ENCODE data around the gene ABHD12. TPM values are rescaled to one million over a fixed set of nuclear protein-coding genes. Genes with fewer than 3 reads are reported as not detected.
A peak's percentile ranks its signal among the peaks of the same experiment; 100 is the strongest.

Gene ABHD12
- total RNA-seq, 1 experiment from 2014 or later: 48.3 TPM

- no peak overlapping the region for H3K4me3 ChIP-seq (ENCODE audit: low read length)
- no peaks in the 10 kb centered on the region for H3K9me2 ChIP-seq (replicated peaks; ENCODE audit: low read length)
- H3K9ac ChIP-seq (ENCODE audit: low read length): no peak overlapping the region
- no peak overlapping the region for H3K4me2 ChIP-seq (ENCODE audit: low read length)
- peaks cover 56% of the 10 kb centered on the region for H3K36me3 ChIP-seq (ENCODE audit: low read depth, low read length)
- H3K27me3 ChIP-seq (ENCODE audit: low read length): no peaks in the 10 kb centered on the region
- TF ChIP-seq CTCF (conservative IDR thresholded peaks at IDR 0.05; ENCODE audit: low read depth, low read length) (no peak), EZH2phosphoT487 (IDR thresholded peaks at IDR 0.05; ENCODE audit: borderline replicate concordance, low read length) (no peak), EZH2 (IDR thresholded peaks at IDR 0.05; ENCODE audit: low read length, unreplicated experiment) (no peak)
- DNase-seq (no peak), ATAC-seq (0 out of 2 replicates have a peak, but pooled peaks have one; percentile 1)
- no peak overlapping the region for H3K27ac ChIP-seq (ENCODE audit: low read length)
- H3K79me2 ChIP-seq (ENCODE audit: low read length): no peaks in the 10 kb centered on the region
- H3K9me3 ChIP-seq (ENCODE audit: low read length): no peaks in the 10 kb centered on the region
- no peaks in the 10 kb centered on the region for H3F3A ChIP-seq (ENCODE audit: low read length, unreplicated experiment)
- H2AFZ ChIP-seq (ENCODE audit: low read length): no peak overlapping the region
- ChIA-PET CTCF (no interaction called here), POLR2A (ENCODE audit: unreplicated experiment) (no interaction called here)
- no peaks in the 10 kb centered on the region for H4K20me1 ChIP-seq (ENCODE audit: low read length)
- no TSS peak for BruUV-seq (replicated peaks)
- intact Hi-C loops (cut with micrococcal nuclease): loop anchor here (10.0 kb wide), 1 partner anchor 299 kb away; the partner anchor contains the start of gene APMAP
- H3K4me1 ChIP-seq (ENCODE audit: insufficient read depth, low read length): no peaks in the 10 kb centered on the region
Measured at GRCh38 chr20:25293910-25294458, 96.7 kb downstream of the ABHD12 start.

GRCh38 chr20:25293507-25293906 is 97.1 kb downstream of the ABHD12 start:
- intact Hi-C loops (cut with micrococcal nuclease): loop anchor here (10.0 kb wide), 1 partner anchor 299 kb away; the partner anchor contains the start of gene APMAP
- Histone ChIP-seq H3K9me3 (ENCODE audit: low read length) (no peaks in the 10 kb centered on the region), H3K9ac (ENCODE audit: low read length) (no peak overlapping the region), H2AFZ (ENCODE audit: low read length) (no peak overlapping the region), H3K4me3 (ENCODE audit: low read length) (no peak overlapping the region), H3K27me3 (ENCODE audit: low read length) (no peaks in the 10 kb centered on the region), H3K4me2 (ENCODE audit: low read length) (no peak overlapping the region), H3K36me3 (ENCODE audit: low read depth, low read length) (peaks cover 57% of the 10 kb centered on the region), H3K9me2 (replicated peaks; ENCODE audit: low read length) (no peaks in the 10 kb centered on the region), H3F3A (ENCODE audit: low read length, unreplicated experiment) (no peaks in the 10 kb centered on the region), H3K79me2 (ENCODE audit: low read length) (no peaks in the 10 kb centered on the region), H3K4me1 (ENCODE audit: insufficient read depth, low read length) (no peaks in the 10 kb centered on the region), H4K20me1 (ENCODE audit: low read length) (no peaks in the 10 kb centered on the region), H3K27ac (ENCODE audit: low read length) (no peak overlapping the region)
- ChIA-PET CTCF (no interaction called here), POLR2A (ENCODE audit: unreplicated experiment) (no interaction called here)
- ATAC-seq (no peak), DNase-seq (no peak)
- no TSS peak for BruUV-seq (replicated peaks)
- TF ChIP-seq CTCF (conservative IDR thresholded peaks at IDR 0.05; ENCODE audit: low read depth, low read length): no peak
- TF ChIP-seq EZH2 (IDR thresholded peaks at IDR 0.05; ENCODE audit: low read length, unreplicated experiment): no peak
- TF ChIP-seq EZH2phosphoT487 (IDR thresholded peaks at IDR 0.05; ENCODE audit: borderline replicate concordance, low read length): no peak

- no peaks in the 10 kb centered on the region for H3K4me1 ChIP-seq (ENCODE audit: insufficient read depth, low read length)
- no peak overlapping the region for H3K27ac ChIP-seq (ENCODE audit: low read length)
- H3K9me2 ChIP-seq (replicated peaks; ENCODE audit: low read length): no peaks in the 10 kb centered on the region
- H3K9ac ChIP-seq (ENCODE audit: low read length): no peak overlapping the region
- intact Hi-C loops (cut with micrococcal nuclease): loop anchor here (10.0 kb wide), 1 partner anchor 298 kb away; the partner anchor contains the start of gene APMAP
- H3K4me3 ChIP-seq (ENCODE audit: low read length): no peak overlapping the region
- H3K9me3 ChIP-seq (ENCODE audit: low read length): no peaks in the 10 kb centered on the region
- no peaks in the 10 kb centered on the region for H3F3A ChIP-seq (ENCODE audit: low read length, unreplicated experiment)
- ATAC-seq (no peak), DNase-seq (no peak)
- peaks cover 67% of the 10 kb centered on the region for H3K36me3 ChIP-seq (ENCODE audit: low read depth, low read length)
- ChIA-PET POLR2A (ENCODE audit: unreplicated experiment) (no interaction called here), CTCF (no interaction called here)
- no peaks in the 10 kb centered on the region for H3K27me3 ChIP-seq (ENCODE audit: low read length)
- H3K4me2 ChIP-seq (ENCODE audit: low read length): no peak overlapping the region
- H4K20me1 ChIP-seq (ENCODE audit: low read length): no peaks in the 10 kb centered on the region
- H3K79me2 ChIP-seq (ENCODE audit: low read length): no peaks in the 10 kb centered on the region
- no TSS peak for BruUV-seq (replicated peaks)
- TF ChIP-seq EZH2phosphoT487 (IDR thresholded peaks at IDR 0.05; ENCODE audit: borderline replicate concordance, low read length) (no peak), CTCF (conservative IDR thresholded peaks at IDR 0.05; ENCODE audit: low read depth, low read length) (no peak), EZH2 (IDR thresholded peaks at IDR 0.05; ENCODE audit: low read length, unreplicated experiment) (no peak)
- H2AFZ ChIP-seq (ENCODE audit: low read length): no peak overlapping the region
Measured at GRCh38 chr20:25292176-25292891, 98.3 kb downstream of the ABHD12 start.

All from PC-3 (cell line).